Heart right ventricle (tissue), 16 donors: ENCODE results near the gene SCGB1D4. TPM values are rescaled to one million over a fixed set of nuclear protein-coding genes. Genes with fewer than 3 reads are reported as not detected.
"Not testable (repeated sequence)": the region's sequence is repeated elsewhere in the genome, so short reads cannot be mapped to it uniquely, and the experiment has no call there.

Experiments
- ATAC-seq, 8 donors: fragments of 200-7000 bp; cut with Tn5 transposase; one replicate each; pipeline ENCODE4 v1.9.1; 2020; ENCODE audit warnings: mild to moderate bottlenecking in 8 of 8, moderate library complexity in 8 of 8, moderate number of reproducible peaks in 1 of 8
- DNase-seq, 2 donors: peaks; one replicate each; pipeline ENCODE4 v3.0.0-alpha.2; 2020
- H3K27ac ChIP-seq, 10 donors: fragments of 200-600 bp; sonication (generic) in 2 of 10; one replicate each; pipeline versions ENCODE4 v1.5.0 to v1.8.0; 2020 to 2022; ENCODE audit warnings: mild to moderate bottlenecking in 3 of 10
- H3K27me3 ChIP-seq, 7 donors: fragments of 200-600 bp; one replicate each; pipeline ENCODE4 v1.8.0; 2021 to 2022; ENCODE audit warnings: mild to moderate bottlenecking in 2 of 7
- H3K36me3 ChIP-seq, 9 donors: fragments of 200-600 bp; sonication (generic) in 1 of 9; one replicate each; pipeline versions ENCODE4 v1.5.0 to v1.8.0; 2020 to 2022; ENCODE audit warnings: mild to moderate bottlenecking in 2 of 9
- H3K4me1 ChIP-seq, 9 donors: fragments of 200-600 bp; sonication (generic) in 1 of 9; one replicate each; pipeline versions ENCODE4 v1.5.0 to v1.8.0; 2020 to 2022; ENCODE audit warnings: mild to moderate bottlenecking in 4 of 9
- H3K4me3 ChIP-seq, 10 donors: fragments of 200-600 bp; sonication (generic) in 2 of 10; one replicate each; pipeline versions ENCODE4 v1.5.0 to v1.8.0; 2020 to 2022; ENCODE audit warnings: mild to moderate bottlenecking in 7 of 10, moderate library complexity in 2 of 10
- H3K9me3 ChIP-seq, 11 donors: fragments of 200-600 bp in 10 of 11; sonication (generic) in 2 of 11; one replicate each; pipeline versions ENCODE4 v1.5.0 to v1.8.0; 2013 to 2022; ENCODE audit warnings: mild to moderate bottlenecking in 2 of 11, control low read depth in 1 of 11, moderate library complexity in 1 of 11
- WGBS, 2 donors: extraction: QIAGEN DNeasy Blood & Tissue Kit; methylation state at CpG; one replicate each; pipeline ENCODE4 v1.1.7; 2013; ENCODE audit warnings: inconsistent platforms in 1 of 2; 5-methylcytosine and 5-hydroxymethylcytosine counted together
- intact Hi-C, 10 donors: fragments of 100-400 bp; cut with DNase I; formaldehyde crosslinking; loops; one replicate each; pipeline versions ENCODE4 v1.11.1 to v1.14.2; 2022
- polyA plus RNA-seq, 2 donors: library from polyadenylated mRNA; stranded (reverse); fragments of 200-250 nt; gene quantifications; one replicate each; pipeline ENCODE4 v1.2.3, GENCODE V29; 2013
- total RNA-seq, 10 donors: library from RNA; stranded (reverse); fragmentation: NEBNext Ultra II Directional in 3 of 10; extraction: Animal tissue kit (Norgen Biotek cat#: 25700) in 3 of 10; gene quantifications; one replicate each; pipeline versions ENCODE4 v1.2.1 to v1.2.4, GENCODE V29; 2021 to 2023
- TF ChIP-seq, protein P1 (sequence below), 9 donors: fragments of 200-600 bp; sonication (generic) in 2 of 9; IDR thresholded peaks; one replicate each; pipeline versions ENCODE4 v1.5.0 to v1.8.0; 2021 to 2022; ENCODE audit warnings: antibody characterized with exemption in 9 of 9, mild to moderate bottlenecking in 5 of 9, moderate library complexity in 1 of 9
- donor health status: Arrhythmogenic right ventricular cardiomyopathy.
- donor health status: ischemic (EF 13 %, LVEDD 7.1; RV severe dilation, severe dysfunction).
- donor health status: healthy with polysubstance abuse.
- donor health status: DM: no; HTN: yes; CAD: no.
- donor health status: DM: no; HTN: no; CAD: no.
- donor health status: ischemic (EF 25% LVEDD 6.9; RV normal size, moderate dysfunction).
- donor health status: ischemic (EF 25% LVEDD 5.7; RV mildly dilated, moderate dysfunction).
- donor health status: healthy.
- donor health status: DM: yes; HTN: yes; CAD: no.
- donor health status: Ischemic cardiomyopathy.
- donor health status: ischemic (EF 35%, LVEDD 5.7; RV mildly dilated, moderate dysfunction).
- donor health status: nonischemic (EF 11% LVEDD 7.7; RV severe dilation, severe dysfunction).
- donor health status: DM: yes; HTN: yes; CAD: no.
- donor health status: PGD.
- donor health status: ischemic (EF 29% LVEDD 5.4; RV normal size, mild dysfunction).
- donor health status: nonischemic (EF 23%, LVEDD 6.1; RV moderate dilation, normal function).

SCGB1D4 gene
- total and polyA plus RNA-seq, 12 donors = not detected

DNA sequence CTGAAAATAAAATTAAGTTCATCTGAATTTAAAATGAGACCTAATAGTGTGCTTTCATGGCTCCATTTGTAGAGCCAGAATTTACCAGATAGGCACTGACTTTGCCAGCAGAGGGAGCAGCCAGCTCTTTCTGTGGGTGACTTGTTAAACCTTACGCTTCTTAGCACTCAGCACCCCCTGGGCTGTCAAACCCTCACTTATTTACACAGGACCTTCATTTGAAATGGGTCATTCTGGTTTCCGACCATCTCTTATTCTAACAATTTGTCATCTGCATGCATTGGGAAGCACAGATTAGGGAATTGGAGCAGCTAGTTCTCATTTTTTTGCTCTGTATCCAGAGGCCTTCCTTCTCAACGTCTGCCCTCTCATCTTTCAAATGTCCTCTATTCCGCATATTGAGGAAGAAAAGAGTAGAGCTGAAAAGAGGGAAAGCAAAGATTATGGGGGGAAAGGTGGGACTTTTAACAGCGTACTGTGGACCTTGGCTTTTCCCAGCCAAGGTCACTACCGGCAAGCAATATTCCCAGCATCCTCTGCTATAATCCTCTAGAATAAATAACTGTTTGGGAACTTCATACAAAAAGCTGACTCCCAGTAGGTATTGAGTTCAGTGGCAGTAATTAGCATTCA lies 41.5 kb upstream of the SCGB1D4 start:
- Histone ChIP-seq H3K9me3 (no peaks in the 10 kb centered on the region), H3K4me1 (peaks cover 0 to 74% (median 12%) of the 10 kb centered on the region in 9 donors), H3K27ac (peak overlapping the region in 6 of 10 donors; percentile 9 to 59 (median 16)), H3K4me3 (peak overlapping the region in 2 of 10 donors; percentile 12 to 13), H3K27me3 (peaks cover 0 to 6% (median 0%) of the 10 kb centered on the region in 7 donors), H3K36me3 (no peaks in the 10 kb centered on the region)
- TF ChIP-seq, protein P1, sequence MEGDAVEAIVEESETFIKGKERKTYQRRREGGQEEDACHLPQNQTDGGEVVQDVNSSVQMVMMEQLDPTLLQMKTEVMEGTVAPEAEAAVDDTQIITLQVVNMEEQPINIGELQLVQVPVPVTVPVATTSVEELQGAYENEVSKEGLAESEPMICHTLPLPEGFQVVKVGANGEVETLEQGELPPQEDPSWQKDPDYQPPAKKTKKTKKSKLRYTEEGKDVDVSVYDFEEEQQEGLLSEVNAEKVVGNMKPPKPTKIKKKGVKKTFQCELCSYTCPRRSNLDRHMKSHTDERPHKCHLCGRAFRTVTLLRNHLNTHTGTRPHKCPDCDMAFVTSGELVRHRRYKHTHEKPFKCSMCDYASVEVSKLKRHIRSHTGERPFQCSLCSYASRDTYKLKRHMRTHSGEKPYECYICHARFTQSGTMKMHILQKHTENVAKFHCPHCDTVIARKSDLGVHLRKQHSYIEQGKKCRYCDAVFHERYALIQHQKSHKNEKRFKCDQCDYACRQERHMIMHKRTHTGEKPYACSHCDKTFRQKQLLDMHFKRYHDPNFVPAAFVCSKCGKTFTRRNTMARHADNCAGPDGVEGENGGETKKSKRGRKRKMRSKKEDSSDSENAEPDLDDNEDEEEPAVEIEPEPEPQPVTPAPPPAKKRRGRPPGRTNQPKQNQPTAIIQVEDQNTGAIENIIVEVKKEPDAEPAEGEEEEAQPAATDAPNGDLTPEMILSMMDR (IDR thresholded peaks at IDR 0.05) = peak; percentile 44 to 80 (median 64)
- 70 to 74% methylated on average over 6 of the region's 6 CpGs for WGBS, 2 donors
- ATAC-seq (peak in 5 of 8 donors; percentile 35 to 65 (median 50)), DNase-seq (peak; percentile 27 to 42)
- intact Hi-C loops = no loop called here

GRCh38 chr11:62338218-62338617 lies 39.3 kb upstream of the SCGB1D4 start:
- Histone ChIP-seq H3K4me1 (peaks cover 0 to 72% (median 12%) of the 10 kb centered on the region in 9 donors), H3K4me3 (peak overlapping the region in 9 of 10 donors; percentile 57 to 86 (median 77)), H3K27ac (peak overlapping the region in 4 of 10 donors; percentile 55 to 82 (median 60)), H3K27me3 (peaks cover 0 to 20% (median 0%) of the 10 kb centered on the region in 7 donors), H3K9me3 (no peaks in the 10 kb centered on the region), H3K36me3 (no peaks in the 10 kb centered on the region)
- DNase-seq (no peak), ATAC-seq (no peak)
- TF ChIP-seq, protein P1 (IDR thresholded peaks at IDR 0.05) = no peak
- intact Hi-C loops = loop anchor here in 5 of 10 donors (2.0 to 5.0 kb wide), 2 partner anchors 39 to 41 kb away; no protein-coding TSS in a partner anchor
- 45 to 50% methylated on average over 1 of the region's 1 CpG for WGBS, 2 donors

DNA sequence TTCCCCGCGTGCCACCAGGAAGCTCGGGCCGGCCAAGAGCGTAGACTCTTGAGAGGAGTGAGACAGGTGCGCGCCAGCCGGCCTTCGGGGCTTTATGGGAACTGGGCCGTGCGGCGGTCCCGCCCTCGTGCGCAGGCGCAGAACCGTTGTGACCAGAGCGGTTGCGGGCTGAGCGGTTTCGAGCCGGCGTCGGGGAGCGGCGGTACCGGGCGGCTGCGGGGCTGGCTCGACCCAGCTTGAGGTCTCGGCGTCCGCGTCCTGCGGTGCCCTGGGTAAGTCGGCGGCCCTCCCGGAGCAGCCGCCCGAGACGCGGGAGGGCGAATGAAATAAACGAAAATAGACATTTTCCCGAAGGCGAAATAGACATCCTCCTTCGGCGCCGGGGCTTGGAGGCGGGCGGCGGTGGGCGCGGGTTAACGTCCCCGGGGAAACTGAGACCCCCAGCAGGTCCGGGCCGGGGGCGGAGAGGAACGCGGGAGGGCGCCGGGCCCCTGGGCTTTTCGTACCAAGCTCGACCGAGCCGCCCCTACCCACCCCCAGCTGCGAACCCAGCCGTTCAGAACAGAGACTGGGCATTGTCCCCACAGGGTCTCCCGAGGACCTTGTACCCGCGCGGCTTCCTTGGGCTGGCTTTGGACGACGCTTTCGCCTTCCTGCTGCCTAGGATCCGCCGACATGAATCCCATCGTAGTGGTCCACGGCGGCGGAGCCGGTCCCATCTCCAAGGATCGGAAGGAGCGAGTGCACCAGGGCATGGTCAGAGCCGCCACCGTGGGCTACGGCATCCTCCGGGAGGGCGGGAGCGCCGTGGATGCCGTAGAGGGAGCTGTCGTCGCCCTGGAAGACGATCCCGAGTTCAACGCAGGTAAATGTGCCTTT lies 38.7 kb upstream of the SCGB1D4 start, which contains the start of gene ASRGL1:
ASRGL1 (plus strand) TSS at position 146 of the 879 bp plus-strand sequence; CDS start at position 676, 530 bp downstream.
- intact Hi-C loops = loop anchor here in 5 of 10 donors (2.0 to 5.0 kb wide), 2 partner anchors 40 to 41 kb away; no protein-coding TSS in a partner anchor
- Histone ChIP-seq H3K27ac (peak within 1 kb of the TSS in 8 of 10 donors; percentile 24 to 82 (median 56)), H3K9me3 (no peaks in the 10 kb centered on the region), H3K27me3 (peaks cover 0 to 26% (median 0%) of the 10 kb centered on the region in 7 donors), H3K4me1 (peaks cover 0 to 66% (median 12%) of the 10 kb centered on the region in 9 donors), H3K4me3 (peak within 1 kb of the TSS; percentile 51 to 86 (median 74)), H3K36me3 (no peaks in the 10 kb centered on the region)
- ATAC-seq (peak; percentile 92 to 95 (median 94)), DNase-seq (peak; percentile 85 to 90)
- 0 to 1% methylated on average over 93 to 98 of the region's 98 CpGs for WGBS, 2 donors
- TF ChIP-seq, protein P1 (IDR thresholded peaks at IDR 0.05) = no peak

DNA sequence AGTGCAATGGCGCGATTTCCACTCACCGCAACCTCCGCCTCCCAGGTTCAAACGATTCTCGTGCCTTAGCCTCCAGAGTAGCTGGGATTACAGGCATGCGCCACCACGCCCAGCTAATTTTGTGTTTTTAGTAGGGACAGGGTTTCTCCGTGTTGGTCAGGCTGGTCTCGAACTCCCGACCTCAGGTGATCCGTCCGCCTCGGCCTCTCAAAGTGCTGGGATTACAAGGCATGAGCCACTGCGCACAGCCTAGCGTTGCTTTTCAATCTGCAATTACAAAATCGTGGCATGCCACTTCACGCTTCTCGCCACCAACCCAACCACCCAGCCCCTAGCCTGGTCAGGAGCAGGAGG lies 38.1 kb upstream of the SCGB1D4 start:
- 62% methylated on average over 19 of the region's 19 CpGs for WGBS, 2 donors
- intact Hi-C loops = loop anchor here in 4 of 10 donors (5.0 kb wide), 1 partner anchor 40 kb away; no protein-coding TSS in a partner anchor
- peak overlapping the region in 6 of 10 donors; percentile 34 to 82 (median 60) for H3K27ac ChIP-seq

More for the DNA sequence above, 38.1 kb upstream of the SCGB1D4 start:
- Histone ChIP-seq H3K4me3 (peak overlapping the region; percentile 51 to 86 (median 74)), H3K4me1 (peaks cover 0 to 60% (median 12%) of the 10 kb centered on the region in 9 donors), H3K27me3 (peaks cover 0 to 26% (median 0%) of the 10 kb centered on the region in 7 donors)
- H3K9me3 ChIP-seq, DNase-seq, H3K36me3 ChIP-seq: not testable (repeated sequence)
- peak in 1 of 8 donors; percentile 8 for ATAC-seq
